HAP-1 (cell line): ENCODE data around the gene HBE1.

Source experiments
- DNase-seq, 2 experiments: peaks; one replicate each; pipeline ENCODE4 v3.0.0-alpha.2; 2016 to 2020; ENCODE audit warnings: low spot score in 2 of 2
- H3K27me3 ChIP-seq: fragments of 250-450 bp; sonication (Bioruptor Pico); 2 replicates; pipeline ENCODE4 v1.5.1; 2020; ENCODE audit warnings: low read depth, mild to moderate bottlenecking, moderate library complexity
- H3K36me3 ChIP-seq: fragments of 250-450 bp; sonication (Bioruptor Pico); replicated peaks from 2 replicates; pipeline ENCODE4 v1.5.1; 2020; ENCODE audit warnings: mild to moderate bottlenecking
- H3K4me1 ChIP-seq: fragments of 250-450 bp; sonication (Bioruptor Pico); 2 replicates; pipeline ENCODE4 v1.5.1; 2020; ENCODE audit warnings: mild to moderate bottlenecking
- H3K4me3 ChIP-seq: fragments of 250-450 bp; sonication (Bioruptor Pico); 2 replicates; pipeline ENCODE4 v1.5.1; 2020; ENCODE audit warnings: mild to moderate bottlenecking, moderate library complexity
- H3K9me3 ChIP-seq: fragments of 250-450 bp; sonication (Bioruptor Pico); 2 replicates; pipeline ENCODE4 v1.5.1; 2020; ENCODE audit warnings: mild to moderate bottlenecking, moderate library complexity
- in situ Hi-C: fragments of 300-500 bp; cut with MboI; formaldehyde crosslinking; loops from 3 replicates; pipeline ENCODE4 v1.14.3; 2020; ENCODE audit warnings: low sequenced_read_pairs, inconsistent platforms, mixed read lengths

Gene HBE1

GRCh38 chr11:5228124-5228523, 41.6 kb downstream of the HBE1 start:
- no peaks in the 10 kb centered on the region for H3K36me3 ChIP-seq
- in situ Hi-C loops = no loop called here

DNA sequence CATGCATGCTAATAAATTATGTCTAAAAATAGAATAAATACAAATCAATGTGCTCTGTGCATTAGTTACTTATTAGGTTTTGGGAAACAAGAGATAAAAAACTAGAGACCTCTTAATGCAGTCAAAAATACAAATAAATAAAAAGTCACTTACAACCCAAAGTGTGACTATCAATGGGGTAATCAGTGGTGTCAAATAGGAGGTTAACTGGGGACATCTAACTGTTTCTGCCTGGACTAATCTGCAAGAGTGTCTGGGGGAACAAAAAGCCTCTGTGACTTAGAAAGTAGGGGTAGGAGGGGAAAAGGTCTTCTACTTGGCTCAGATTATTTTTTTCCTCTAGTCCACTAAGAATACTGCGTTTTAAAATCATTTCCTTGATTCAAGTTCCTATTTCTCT, 42.1 kb downstream of the HBE1 start:
- in situ Hi-C loops = no loop called here
- no peaks in the 10 kb centered on the region for H3K36me3 ChIP-seq
- DNase-seq = no peak
- no peaks in the 10 kb centered on the region for H3K27me3 ChIP-seq
- no peak overlapping the region for H3K4me3 ChIP-seq
- no peaks in the 10 kb centered on the region for H3K9me3 ChIP-seq
- no peaks in the 10 kb centered on the region for H3K4me1 ChIP-seq

More at GRCh38 chr11:5228124-5228523, 41.6 kb downstream of the HBE1 start:
- Histone ChIP-seq H3K4me3 (no peak overlapping the region), H3K27me3 (no peaks in the 10 kb centered on the region), H3K4me1 (no peaks in the 10 kb centered on the region), H3K9me3 (no peaks in the 10 kb centered on the region)
- DNase-seq = no peak

DNA sequence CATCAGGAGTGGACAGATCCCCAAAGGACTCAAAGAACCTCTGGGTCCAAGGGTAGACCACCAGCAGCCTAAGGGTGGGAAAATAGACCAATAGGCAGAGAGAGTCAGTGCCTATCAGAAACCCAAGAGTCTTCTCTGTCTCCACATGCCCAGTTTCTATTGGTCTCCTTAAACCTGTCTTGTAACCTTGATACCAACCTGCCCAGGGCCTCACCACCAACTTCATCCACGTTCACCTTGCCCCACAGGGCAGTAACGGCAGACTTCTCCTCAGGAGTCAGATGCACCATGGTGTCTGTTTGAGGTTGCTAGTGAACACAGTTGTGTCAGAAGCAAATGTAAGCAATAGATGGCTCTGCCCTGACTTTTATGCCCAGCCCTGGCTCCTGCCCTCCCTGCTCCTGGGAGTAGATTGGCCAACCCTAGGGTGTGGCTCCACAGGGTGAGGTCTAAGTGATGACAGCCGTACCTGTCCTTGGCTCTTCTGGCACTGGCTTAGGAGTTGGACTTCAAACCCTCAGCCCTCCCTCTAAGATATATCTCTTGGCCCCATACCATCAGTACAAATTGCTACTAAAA, 42.9 kb downstream of the HBE1 start, which contains the start of gene HBB:
Gene HBB, minus strand, starts transcription at position 340 of the 579 bp plus-strand sequence. Its CDS starts 50 bp downstream, at position 290.
- H3K9me3 ChIP-seq = no peaks in the 10 kb centered on the region
- H3K36me3 ChIP-seq = no peaks in the 10 kb centered on the region

GRCh38 chr11:5225480-5225871, 44.3 kb downstream of the HBE1 start:
- H3K27me3 ChIP-seq = no peaks in the 10 kb centered on the region
- no peak overlapping the region for H3K4me3 ChIP-seq

More for the DNA sequence above, 42.9 kb downstream of the HBE1 start, which contains the start of gene HBB:
- DNase-seq = peak in 1 of 2 experiments; percentile 100
- in situ Hi-C loops = no loop called here
- no peaks in the 10 kb centered on the region for H3K4me1 ChIP-seq
- no peaks in the 10 kb centered on the region for H3K27me3 ChIP-seq
- H3K4me3 ChIP-seq = no peak within 1 kb of the TSS

GRCh38 chr11:5224538-5225479, 44.9 kb downstream of the HBE1 start:
- H3K27me3 ChIP-seq = no peaks in the 10 kb centered on the region
- DNase-seq = no peak
- no peaks in the 10 kb centered on the region for H3K9me3 ChIP-seq
- in situ Hi-C loops = no loop called here
- H3K36me3 ChIP-seq = no peaks in the 10 kb centered on the region
- H3K4me3 ChIP-seq = no peak overlapping the region
- no peaks in the 10 kb centered on the region for H3K4me1 ChIP-seq

More at GRCh38 chr11:5225480-5225871, 44.3 kb downstream of the HBE1 start:
- Histone ChIP-seq H3K9me3 (no peaks in the 10 kb centered on the region), H3K36me3 (no peaks in the 10 kb centered on the region), H3K4me1 (no peaks in the 10 kb centered on the region)
- in situ Hi-C loops = no loop called here
- DNase-seq = no peak

DNA sequence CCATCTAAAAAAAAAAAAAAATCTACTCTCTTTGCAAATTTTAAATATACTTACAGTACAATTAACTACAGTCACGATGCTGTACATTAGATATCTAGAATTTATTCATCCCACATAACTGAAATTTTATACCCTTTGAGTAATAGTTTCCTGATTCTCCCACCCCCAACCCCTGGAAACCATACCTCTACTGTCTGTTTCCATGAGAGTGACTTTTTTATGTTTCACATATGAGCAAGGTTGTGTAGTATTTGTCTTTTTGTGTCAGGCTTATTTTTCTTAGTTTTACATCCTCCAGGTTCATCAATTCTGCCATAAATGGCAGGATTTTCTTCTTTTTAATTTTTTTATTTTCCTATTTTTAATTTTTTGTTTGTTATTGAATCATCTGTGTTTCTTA, 46.1 kb downstream of the HBE1 start:
- Histone ChIP-seq H3K36me3 (no peaks in the 10 kb centered on the region), H3K4me1 (no peaks in the 10 kb centered on the region), H3K4me3 (no peak overlapping the region), H3K9me3 (no peaks in the 10 kb centered on the region), H3K27me3 (no peaks in the 10 kb centered on the region)
- in situ Hi-C loops = no loop called here
- DNase-seq = no peak

GRCh38 chr11:5223146-5223545, 46.6 kb downstream of the HBE1 start:
- in situ Hi-C loops = no loop called here

More at GRCh38 chr11:5223146-5223545, 46.6 kb downstream of the HBE1 start:
- Histone ChIP-seq H3K36me3 (no peaks in the 10 kb centered on the region), H3K9me3 (no peaks in the 10 kb centered on the region), H3K4me1 (no peaks in the 10 kb centered on the region), H3K27me3 (no peaks in the 10 kb centered on the region), H3K4me3 (no peak overlapping the region)
- no peak for DNase-seq
